Coronary artery (tissue), 2 donors: ENCODE results near the gene EFNB1.

Experiments used
- DNase-seq: peaks from one replicate; pipeline ENCODE4 v3.0.0-alpha.2; 2017; ENCODE audit warnings: low spot score
- H3K27ac ChIP-seq, 2 donors: fragments of 200-600 bp; sonication (generic); one replicate each; pipeline ENCODE4 v1.5.1; 2016 to 2019
- H3K4me3 ChIP-seq: fragments of 200-600 bp; sonication (generic); 2 replicates; pipeline ENCODE4 v1.5.1; 2016; ENCODE audit warnings: mild to moderate bottlenecking, moderate library complexity
- TF ChIP-seq, protein P1 (sequence below): fragments of 200-600 bp; sonication (generic); IDR thresholded peaks from one replicate; pipeline ENCODE4 v1.5.1; 2019; ENCODE audit warnings: antibody characterized with exemption

Gene EFNB1

DNA sequence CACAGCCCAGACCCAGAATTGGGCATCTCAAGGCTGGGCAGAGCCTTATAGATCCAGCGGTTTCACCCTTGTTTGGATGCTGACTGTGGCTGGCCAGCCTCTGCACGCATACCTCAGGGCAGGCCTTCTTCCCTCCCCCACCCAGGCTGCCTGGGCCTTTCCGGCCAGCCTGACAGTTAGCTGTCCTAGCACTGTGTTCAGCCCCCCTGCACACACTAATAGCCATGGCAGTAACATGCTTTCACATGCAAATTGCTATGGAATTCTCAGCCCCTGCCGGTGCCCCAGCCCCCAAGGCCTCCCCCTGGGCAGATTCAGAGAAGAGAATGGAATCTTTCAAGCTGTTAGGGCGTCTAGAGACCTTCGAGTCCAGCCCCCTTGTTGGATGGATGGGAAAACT, 17.7 kb downstream of the EFNB1 start:
- no peak overlapping the region for H3K27ac ChIP-seq
- TF ChIP-seq, protein P1, sequence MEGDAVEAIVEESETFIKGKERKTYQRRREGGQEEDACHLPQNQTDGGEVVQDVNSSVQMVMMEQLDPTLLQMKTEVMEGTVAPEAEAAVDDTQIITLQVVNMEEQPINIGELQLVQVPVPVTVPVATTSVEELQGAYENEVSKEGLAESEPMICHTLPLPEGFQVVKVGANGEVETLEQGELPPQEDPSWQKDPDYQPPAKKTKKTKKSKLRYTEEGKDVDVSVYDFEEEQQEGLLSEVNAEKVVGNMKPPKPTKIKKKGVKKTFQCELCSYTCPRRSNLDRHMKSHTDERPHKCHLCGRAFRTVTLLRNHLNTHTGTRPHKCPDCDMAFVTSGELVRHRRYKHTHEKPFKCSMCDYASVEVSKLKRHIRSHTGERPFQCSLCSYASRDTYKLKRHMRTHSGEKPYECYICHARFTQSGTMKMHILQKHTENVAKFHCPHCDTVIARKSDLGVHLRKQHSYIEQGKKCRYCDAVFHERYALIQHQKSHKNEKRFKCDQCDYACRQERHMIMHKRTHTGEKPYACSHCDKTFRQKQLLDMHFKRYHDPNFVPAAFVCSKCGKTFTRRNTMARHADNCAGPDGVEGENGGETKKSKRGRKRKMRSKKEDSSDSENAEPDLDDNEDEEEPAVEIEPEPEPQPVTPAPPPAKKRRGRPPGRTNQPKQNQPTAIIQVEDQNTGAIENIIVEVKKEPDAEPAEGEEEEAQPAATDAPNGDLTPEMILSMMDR, result no peak
- no peak overlapping the region for H3K4me3 ChIP-seq

DNA sequence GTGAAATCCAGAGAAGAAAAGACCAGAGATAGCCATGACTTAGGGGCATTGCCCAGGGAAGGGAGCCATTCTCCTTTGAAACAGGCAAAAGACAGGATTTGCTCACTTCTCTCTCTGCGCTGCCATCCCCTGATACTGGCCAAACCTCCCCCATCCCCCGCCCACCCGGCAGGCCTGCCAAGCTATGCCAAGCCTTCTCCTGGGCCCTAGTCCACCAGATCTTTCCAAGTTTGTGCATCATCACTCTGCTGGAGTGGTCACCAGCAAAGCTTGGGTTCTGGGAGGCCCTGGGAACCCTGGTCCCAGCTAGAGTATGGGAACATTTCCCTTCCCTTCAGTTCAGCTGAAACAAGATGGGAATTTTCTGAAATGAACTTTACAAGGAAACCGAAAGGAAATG, 18.4 kb downstream of the EFNB1 start:
- Histone ChIP-seq H3K27ac (no peak overlapping the region), H3K4me3 (no peak overlapping the region)
- TF ChIP-seq, protein P1, result no peak
- no peak for DNase-seq

More for the DNA sequence above, 17.7 kb downstream of the EFNB1 start:
- DNase-seq, result no peak

DNA sequence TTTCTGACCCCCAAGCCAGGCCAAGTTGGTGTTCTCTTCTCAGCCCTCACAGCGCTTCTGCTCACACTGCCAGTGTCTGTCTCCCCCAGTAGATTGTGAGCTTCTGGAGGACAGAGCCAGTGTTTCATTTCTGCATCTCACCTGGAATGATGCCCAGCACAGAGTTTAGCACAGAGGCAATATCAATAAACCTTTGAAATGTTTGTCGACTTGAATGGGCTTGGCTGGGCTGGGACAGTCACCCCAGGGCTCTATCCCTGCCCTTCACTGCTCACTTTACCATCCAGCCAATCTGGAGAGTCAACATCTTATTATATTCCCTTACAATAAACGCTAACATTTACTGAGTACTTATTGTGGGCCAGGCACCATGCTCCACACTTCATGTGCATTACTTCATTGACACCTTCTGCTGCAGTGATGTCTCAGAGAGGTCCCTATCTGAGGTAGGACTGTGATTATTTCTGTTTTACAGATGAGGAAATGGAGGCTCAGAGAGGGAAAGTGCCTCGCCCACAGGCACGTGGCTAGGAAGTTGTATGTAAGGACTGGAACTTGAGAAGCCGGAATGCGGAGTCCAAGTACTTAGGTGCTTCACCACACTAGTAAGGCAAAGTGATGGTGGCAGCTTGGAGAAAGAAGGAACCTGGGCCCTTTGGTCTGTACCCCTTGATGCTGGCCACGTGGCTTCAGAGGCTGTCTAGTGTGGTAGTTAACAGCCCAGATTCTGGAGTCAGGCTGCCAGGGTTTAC, 19.5 kb downstream of the EFNB1 start:
- no peak overlapping the region for H3K27ac ChIP-seq
- DNase-seq, result no peak
- H3K4me3 ChIP-seq, result no peak overlapping the region
- TF ChIP-seq, protein P1, result no peak

DNA sequence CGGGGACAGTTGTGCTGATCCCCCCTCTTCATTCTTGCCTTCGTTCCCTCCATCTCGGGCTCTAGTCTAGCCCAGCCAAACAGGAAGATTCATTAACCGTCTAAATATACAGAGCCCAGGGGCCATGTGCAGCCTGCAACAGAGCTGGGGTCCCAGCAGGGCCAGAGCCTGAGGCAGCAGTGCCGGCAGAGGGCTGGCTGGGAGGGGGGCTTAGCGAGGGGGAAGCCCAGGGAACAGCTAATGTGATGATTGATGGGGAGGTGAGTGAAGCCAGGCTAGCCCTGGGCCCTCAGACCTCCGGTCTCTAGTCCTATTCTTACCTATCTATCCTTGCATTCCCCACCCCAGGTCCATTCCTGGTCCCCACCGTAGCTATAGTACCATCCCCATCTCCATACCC, 22.3 kb downstream of the EFNB1 start:
- Histone ChIP-seq H3K27ac (no peak overlapping the region), H3K4me3 (no peak overlapping the region)
- TF ChIP-seq, protein P1, result no peak
- DNase-seq, result no peak

DNA sequence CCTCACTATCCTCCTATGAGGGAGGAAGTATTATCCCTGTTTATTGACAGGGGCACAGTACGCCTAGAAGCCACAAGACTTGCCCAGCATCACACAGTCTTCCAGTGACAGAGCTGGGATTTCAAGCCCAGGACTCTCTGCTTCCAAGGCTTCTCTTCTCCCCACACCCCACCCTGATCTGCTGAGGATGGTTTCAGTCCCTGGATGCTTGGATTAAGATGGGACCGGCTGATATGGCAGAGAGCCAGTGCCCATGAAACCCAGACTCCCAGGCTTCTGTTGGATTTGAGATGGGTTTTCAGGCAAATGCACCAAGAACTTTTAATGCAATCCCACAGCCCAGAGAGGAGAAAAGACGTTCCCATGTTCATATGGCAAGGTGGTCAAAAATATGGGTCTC, 23.2 kb downstream of the EFNB1 start:
- TF ChIP-seq, protein P1, result no peak
- H3K4me3 ChIP-seq, result no peak overlapping the region
- no peak overlapping the region for H3K27ac ChIP-seq
- DNase-seq, result no peak

DNA sequence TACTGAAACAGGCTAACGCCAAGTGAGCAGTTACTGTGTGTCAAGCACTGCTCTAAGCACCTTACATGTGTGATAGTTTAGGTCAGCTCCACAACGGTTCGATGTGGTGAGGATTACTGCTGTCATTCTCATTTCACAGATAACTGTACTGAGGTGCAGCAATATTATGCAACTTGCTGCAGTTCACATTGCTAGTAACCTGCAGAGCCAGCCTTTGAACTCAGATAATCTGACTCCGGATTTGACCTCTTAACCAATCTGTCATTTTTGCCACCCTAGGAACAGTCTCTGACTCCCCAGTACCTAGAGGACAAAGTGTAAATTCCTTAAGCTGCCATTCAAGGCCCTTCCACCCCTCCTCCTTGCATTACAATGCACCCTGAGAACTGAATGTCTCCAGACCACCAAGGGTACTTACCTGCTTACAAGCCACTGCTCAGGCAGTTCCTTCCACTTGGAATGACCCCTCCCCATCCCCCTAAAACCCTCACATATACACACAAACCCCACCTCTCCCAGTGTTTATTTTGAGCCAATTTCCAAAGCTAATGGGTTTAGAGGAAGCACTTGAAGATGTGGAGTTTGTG, 24.9 kb downstream of the EFNB1 start:
- no peak for DNase-seq
- TF ChIP-seq, protein P1, result no peak
- H3K27ac ChIP-seq, result no peak overlapping the region
- no peak overlapping the region for H3K4me3 ChIP-seq

DNA sequence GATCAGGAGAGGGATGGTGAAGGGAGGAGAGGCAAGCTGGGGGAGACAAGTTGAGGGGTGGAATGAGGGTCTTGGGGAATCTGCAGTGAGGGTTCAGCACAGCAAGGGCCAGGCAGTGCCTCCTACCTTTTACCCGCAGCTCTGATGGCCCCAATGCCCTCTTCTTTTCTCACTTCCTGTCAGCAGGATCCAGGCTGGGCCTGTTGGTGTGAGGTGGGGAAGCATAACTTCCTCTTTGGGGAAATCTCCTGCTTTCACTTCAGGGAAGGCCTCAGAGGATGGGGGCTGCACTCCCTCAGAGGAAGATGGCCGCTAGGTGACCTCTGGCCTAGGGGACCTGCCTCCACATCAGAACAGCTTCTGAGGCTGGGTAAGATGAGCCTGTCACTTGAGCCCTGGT, 36.5 kb downstream of the EFNB1 start:
- Histone ChIP-seq H3K4me3 (no peak overlapping the region), H3K27ac (no peak overlapping the region)
- TF ChIP-seq, protein P1, result no peak

More for the DNA sequence above, 36.5 kb downstream of the EFNB1 start:
- no peak for DNase-seq
